ENCODE measurements around the gene PNLIPRP2.

Gene PNLIPRP2

GRCh38 chr10:116684781-116685180, 64.0 kb downstream of the PNLIPRP2 start:
- no peak overlapping the region for H3K9ac ChIP-seq (ENCODE audit: low read depth, low read length)
- no peak overlapping the region for H3K4me2 ChIP-seq (ENCODE audit: insufficient read depth, low read length)
- no peaks in the 10 kb centered on the region for H3K79me2 ChIP-seq (ENCODE audit: insufficient read depth, low read length)
- TF ChIP-seq CTCF (IDR thresholded peaks at IDR 0.05; ENCODE audit: borderline replicate concordance, extremely low read depth, low read length, poor library complexity, severe bottlenecking) (no peak), EZH2 (IDR thresholded peaks at IDR 0.05; ENCODE audit: borderline replicate concordance, low read depth, low read length, severe bottlenecking) (no peak)
- H3K9me3 ChIP-seq (ENCODE audit: insufficient read depth, low read length, severe bottlenecking): no peaks in the 10 kb centered on the region
- no peaks in the 10 kb centered on the region for H3K4me1 ChIP-seq (ENCODE audit: insufficient read depth, low read length)
- no peaks in the 10 kb centered on the region for H3K36me3 ChIP-seq (ENCODE audit: insufficient read depth, low read length)
- H2AFZ ChIP-seq (ENCODE audit: low read depth, low read length): no peak overlapping the region
- H4K20me1 ChIP-seq (ENCODE audit: insufficient read depth, low read length): no peaks in the 10 kb centered on the region
- DNase-seq (no peak), ATAC-seq (ENCODE audit: insufficient read depth, low read depth) (no peak)
- H3K4me3 ChIP-seq (ENCODE audit: low read depth in 1 of 2, low read length in 2 of 2): no peak overlapping the region
- H3K27ac ChIP-seq (ENCODE audit: low read length): no peak overlapping the region
- no peaks in the 10 kb centered on the region for H3K27me3 ChIP-seq (ENCODE audit: insufficient read depth, low read length, poor library complexity)

- DNase-seq: no peak
- no peaks in the 10 kb centered on the region for H3K27me3 ChIP-seq (ENCODE audit: insufficient read depth, low read length, poor library complexity)
- no peaks in the 10 kb centered on the region for H3K36me3 ChIP-seq (ENCODE audit: insufficient read depth, low read length)
- H3K27ac ChIP-seq (ENCODE audit: low read length): no peak overlapping the region
- ATAC-seq (ENCODE audit: insufficient read depth, low read depth): no peak
- no peaks in the 10 kb centered on the region for H3K9me3 ChIP-seq (ENCODE audit: insufficient read depth, low read length, severe bottlenecking)
- no peak overlapping the region for H3K4me3 ChIP-seq (ENCODE audit: low read depth in 1 of 2, low read length in 2 of 2)
- H2AFZ ChIP-seq (ENCODE audit: low read depth, low read length): no peak overlapping the region
- TF ChIP-seq EZH2 (IDR thresholded peaks at IDR 0.05; ENCODE audit: borderline replicate concordance, low read depth, low read length, severe bottlenecking) (no peak), CTCF (IDR thresholded peaks at IDR 0.05; ENCODE audit: borderline replicate concordance, extremely low read depth, low read length, poor library complexity, severe bottlenecking) (no peak)
- no peaks in the 10 kb centered on the region for H3K79me2 ChIP-seq (ENCODE audit: insufficient read depth, low read length)
- H3K9ac ChIP-seq (ENCODE audit: low read depth, low read length): no peak overlapping the region
- no peaks in the 10 kb centered on the region for H3K4me1 ChIP-seq (ENCODE audit: insufficient read depth, low read length)
- no peak overlapping the region for H3K4me2 ChIP-seq (ENCODE audit: insufficient read depth, low read length)
- H4K20me1 ChIP-seq (ENCODE audit: insufficient read depth, low read length): no peaks in the 10 kb centered on the region
Observed at GRCh38 chr10:116685807-116686206, 65.1 kb downstream of the PNLIPRP2 start.

GRCh38 chr10:116686632-116687031, 65.9 kb downstream of the PNLIPRP2 start:
- TF ChIP-seq CTCF (IDR thresholded peaks at IDR 0.05; ENCODE audit: borderline replicate concordance, extremely low read depth, low read length, poor library complexity, severe bottlenecking) (no peak), EZH2 (IDR thresholded peaks at IDR 0.05; ENCODE audit: borderline replicate concordance, low read depth, low read length, severe bottlenecking) (no peak)
- H3K27ac ChIP-seq (ENCODE audit: low read length): no peak overlapping the region
- H3K27me3 ChIP-seq (ENCODE audit: insufficient read depth, low read length, poor library complexity): no peaks in the 10 kb centered on the region
- H3K79me2 ChIP-seq (ENCODE audit: insufficient read depth, low read length): no peaks in the 10 kb centered on the region
- DNase-seq (no peak), ATAC-seq (ENCODE audit: insufficient read depth, low read depth) (no peak)
- H3K4me3 ChIP-seq (ENCODE audit: low read depth in 1 of 2, low read length in 2 of 2): no peak overlapping the region
- H3K4me1 ChIP-seq (ENCODE audit: insufficient read depth, low read length): no peaks in the 10 kb centered on the region
- no peak overlapping the region for H3K9ac ChIP-seq (ENCODE audit: low read depth, low read length)
- H2AFZ ChIP-seq (ENCODE audit: low read depth, low read length): no peak overlapping the region
- no peaks in the 10 kb centered on the region for H3K9me3 ChIP-seq (ENCODE audit: insufficient read depth, low read length, severe bottlenecking)
- H4K20me1 ChIP-seq (ENCODE audit: insufficient read depth, low read length): no peaks in the 10 kb centered on the region
- H3K36me3 ChIP-seq (ENCODE audit: insufficient read depth, low read length): no peaks in the 10 kb centered on the region
- no peak overlapping the region for H3K4me2 ChIP-seq (ENCODE audit: insufficient read depth, low read length)

- Histone ChIP-seq H3K4me3 (ENCODE audit: low read depth in 1 of 2, low read length in 2 of 2) (no peak overlapping the region), H3K27me3 (ENCODE audit: insufficient read depth, low read length, poor library complexity) (no peaks in the 10 kb centered on the region), H3K27ac (ENCODE audit: low read length) (no peak overlapping the region), H3K4me1 (ENCODE audit: insufficient read depth, low read length) (no peaks in the 10 kb centered on the region), H3K4me2 (ENCODE audit: insufficient read depth, low read length) (no peak overlapping the region), H3K9ac (ENCODE audit: low read depth, low read length) (no peak overlapping the region), H4K20me1 (ENCODE audit: insufficient read depth, low read length) (no peaks in the 10 kb centered on the region), H3K36me3 (ENCODE audit: insufficient read depth, low read length) (no peaks in the 10 kb centered on the region), H3K79me2 (ENCODE audit: insufficient read depth, low read length) (no peaks in the 10 kb centered on the region), H3K9me3 (ENCODE audit: insufficient read depth, low read length, severe bottlenecking) (no peaks in the 10 kb centered on the region), H2AFZ (ENCODE audit: low read depth, low read length) (no peak overlapping the region)
- DNase-seq (no peak), ATAC-seq (ENCODE audit: insufficient read depth, low read depth) (no peak)
- no peak for TF ChIP-seq CTCF (IDR thresholded peaks at IDR 0.05; ENCODE audit: borderline replicate concordance, extremely low read depth, low read length, poor library complexity, severe bottlenecking)
- no peak for TF ChIP-seq EZH2 (IDR thresholded peaks at IDR 0.05; ENCODE audit: borderline replicate concordance, low read depth, low read length, severe bottlenecking)
Observed at GRCh38 chr10:116687633-116688032, 66.9 kb downstream of the PNLIPRP2 start.
